GM12878 (cell line): ENCODE results near the gene TTLL6. TPM values are rescaled to one million over a fixed set of nuclear protein-coding genes. Genes with fewer than 3 reads are reported as not detected.

Source experiments
- ATAC-seq: fragments of 200-7000 bp; cut with Tn5 transposase; 3 replicates; pipeline ENCODE4 v1.9.1; 2020; ENCODE audit warnings: mild to moderate bottlenecking, moderate library complexity
- BruUV-seq: library from RNA; stranded (reverse); fragments of 400-500 nt; replicated peaks from 2 replicates; lab custom pipeline; 2021; lab: Mats Ljungman, UMichigan
- CTCF ChIA-PET: fragments of 300-600 bp; sonication (Branson Sonifier 250); formaldehyde crosslinking; extraction: SDS; loops from one replicate; lab custom pipeline; 2021; ENCODE audit warnings: inconsistent platforms; lab: Yijun Ruan, JAX
- POLR2A ChIA-PET: fragments of 350-600 bp; formaldehyde crosslinking; extraction: SDS; loops from one replicate; lab custom pipeline; 2021; ENCODE audit warnings: inconsistent platforms; lab: Charles Lee
- RAD21 ChIA-PET: fragments of 300-600 bp; sonication (Branson Sonifier 250); formaldehyde crosslinking; loops from one replicate; lab custom pipeline; 2023; ENCODE audit warnings: antibody characterized with exemption; ENCODE audit not compliant: unreplicated experiment; lab: Charles Lee
- SMC1A ChIA-PET: fragments of 300-600 bp; sonication (Branson Sonifier 250); formaldehyde crosslinking; loops from one replicate; lab custom pipeline; 2023; ENCODE audit not compliant: unreplicated experiment, uncharacterized antibody; lab: Charles Lee
- DNase-seq: peaks from one replicate; pipeline ENCODE4 v3.0.0-alpha.2; 2011; ENCODE audit warnings: low read depth, low spot score
- FAIRE-seq: peaks from 3 replicates; lab custom pipeline; 2011; peaks lifted over from hg19 to GRCh38; lab: Jason Lieb, UNC
- H2AFZ ChIP-seq: 2 replicates; pipeline ENCODE4 v1.6.0; 2011; ENCODE audit warnings: low read depth, low read length, control low read depth; ENCODE audit not compliant: control insufficient read depth
- H3K27ac ChIP-seq: 2 replicates; pipeline ENCODE4 v1.5.1; 2011; ENCODE audit warnings: control low read depth; ENCODE audit not compliant: control insufficient read depth, insufficient read depth
- H3K27me3 ChIP-seq, 2 experiments: replicated peaks in 1 of 2; 2 replicates each; pipeline versions ENCODE4 v1.6.0 to v1.6.1; 2011; ENCODE audit warnings: low read length in 1 of 2; ENCODE audit not compliant: control insufficient read depth in 2 of 2, insufficient read depth in 2 of 2
- H3K36me3 ChIP-seq, 2 experiments: 2 replicates each; pipeline ENCODE4 v1.5.1; 2011; ENCODE audit warnings: low read length in 1 of 2; ENCODE audit not compliant: control insufficient read depth in 2 of 2, insufficient read depth in 2 of 2
- H3K4me1 ChIP-seq: 2 replicates; pipeline ENCODE4 v1.6.1; 2011; ENCODE audit warnings: mild to moderate bottlenecking, low read length, moderate library complexity, mixed read lengths; ENCODE audit not compliant: control insufficient read depth, insufficient read depth
- H3K4me2 ChIP-seq: 2 replicates; pipeline ENCODE4 v1.6.0; 2011; ENCODE audit warnings: control low read depth; ENCODE audit not compliant: control insufficient read depth, insufficient read depth
- H3K4me3 ChIP-seq: fragments of 200-600 bp; sonication (generic); 2 replicates; pipeline ENCODE4 v1.5.1; 2016
- H3K79me2 ChIP-seq: 2 replicates; pipeline ENCODE4 v1.6.0; 2011; ENCODE audit warnings: low read length; ENCODE audit not compliant: control insufficient read depth, insufficient read depth
- H3K9ac ChIP-seq: 2 replicates; pipeline ENCODE4 v1.8.0; 2011; ENCODE audit warnings: low read length, control low read depth, mixed read lengths; ENCODE audit not compliant: control insufficient read depth, insufficient read depth
- H3K9me3 ChIP-seq: replicated peaks from 3 replicates; pipeline ENCODE4 v1.5.1; 2011; ENCODE audit warnings: mild to moderate bottlenecking, low read length; ENCODE audit not compliant: control insufficient read depth, insufficient read depth
- H4K20me1 ChIP-seq: 2 replicates; pipeline ENCODE4 v1.6.0; 2011; ENCODE audit not compliant: control insufficient read depth, insufficient read depth
- CHD2 ChIP-seq: IDR thresholded peaks from 2 replicates; pipeline ENCODE4 v1.6.1; 2011; ENCODE audit warnings: low read depth, low read length, improper control_type of control experiment, borderline replicate concordance
- ETV6 ChIP-seq, 2 experiments: fragments of 450-650 bp in 1 of 2; IDR thresholded peaks in 1 of 2; conservative IDR thresholded peaks in 1 of 2; 2 replicates each; pipeline ENCODE4 v1.6.1; 2014; ENCODE audit warnings: antibody characterized with exemption in 1 of 2, borderline replicate concordance in 1 of 2, low read depth in 1 of 2, mild to moderate bottlenecking in 1 of 2, moderate library complexity in 1 of 2
- FOS ChIP-seq: IDR thresholded peaks from 3 replicates; pipeline ENCODE4 v1.6.1; 2011; ENCODE audit warnings: borderline replicate concordance; ENCODE audit not compliant: insufficient read length; ENCODE audit errors: extremely low read depth
- NR2C1 ChIP-seq: fragments of 450-650 bp; IDR thresholded peaks from 2 replicates; pipeline ENCODE4 v1.6.1; 2017; ENCODE audit warnings: antibody characterized with exemption, mild to moderate bottlenecking, moderate library complexity
- POLR2AphosphoS2 ChIP-seq: IDR thresholded peaks from 2 replicates; pipeline ENCODE4 v1.6.1; 2011; ENCODE audit warnings: low read depth, mild to moderate bottlenecking, low read length, improper control_type of control experiment, moderate library complexity
- POU2F2 ChIP-seq: IDR thresholded peaks from 3 replicates; pipeline ENCODE4 v1.6.1; 2011; ENCODE audit warnings: low read depth, mild to moderate bottlenecking, low read length, borderline replicate concordance
- SIN3A ChIP-seq: IDR thresholded peaks from 2 replicates; pipeline ENCODE4 v1.6.1; 2012; ENCODE audit warnings: low read depth, low read length, improper control_type of control experiment
- SIX5 ChIP-seq: IDR thresholded peaks from 2 replicates; pipeline ENCODE4 v1.6.1; 2011; ENCODE audit warnings: mild to moderate bottlenecking, low read depth, low read length, moderate library complexity; ENCODE audit not compliant: severe bottlenecking
- TCF7 ChIP-seq: IDR thresholded peaks from 2 replicates; pipeline ENCODE4 v1.6.1; 2014; ENCODE audit warnings: antibody characterized with exemption, borderline replicate concordance
- WGBS: methylation state at CpG from one replicate; pipeline ENCODE4 v1.1.6; 2016; ENCODE audit warnings: low lambda C conversion rate; ENCODE audit not compliant: insufficient replicate concordance, insufficient coverage; ENCODE audit errors: missing lambda C conversion rate; 5-methylcytosine and 5-hydroxymethylcytosine counted together
- in situ Hi-C: fragments of 300-500 bp; cut with MboI; formaldehyde crosslinking; loops from 9 replicates; pipeline ENCODE4 v1.14.3; 2018; ENCODE audit warnings: mixed read lengths
- intact Hi-C: fragments of 100-400 bp; cut with micrococcal nuclease; formaldehyde crosslinking; loops from one replicate; pipeline ENCODE4 v1.14.2; 2022; ENCODE audit not compliant: unreplicated experiment
- polyA plus RNA-seq, 11 experiments: library from polyadenylated mRNA; depleted of rRNA in 4 of 11; unstranded in 6 of 11; stranded (reverse) in 5 of 11; fragments of >200 nt; fragmentation: Nextera tagmentation in 4 of 11; fragmentation: Illumina TruSeq in 1 of 11; extraction: Ambion mirVana in 4 of 11; extraction: Trizol in 1 of 11; gene quantifications; 1 replicate in 1 of 11; 2 replicates in 10 of 11; pipeline versions ENCODE4 v1.2.1 to v1.2.3, GENCODE V29; 2011 to 2016; ENCODE audit warnings: inconsistent platforms in 2 of 11, missing spikeins in 2 of 11, low read depth in 1 of 11
- total RNA-seq, 4 experiments: library from RNA; depleted of rRNA in 3 of 4; stranded (reverse); fragments of >200 nt in 3 of 4; fragmentation: Illumina TruSeq in 1 of 4; extraction: Trizol in 1 of 4; gene quantifications; 2 replicates each; pipeline versions ENCODE4 v1.2.1 to v1.2.3, GENCODE V29; 2013 to 2021

TTLL6 gene
- total and polyA plus RNA-seq, 10 of the 15 experiments (the other 5 are each of a cell fraction or from before 2014, with no cell fraction given), result 0.06 to 0.36 (median 0.13) TPM; not detected in 4

GRCh38 chr17:48718761-48719641, 98.0 kb downstream of the TTLL6 start:
- CTCF ChIA-PET, result interaction anchor here (0.6 to 7.5 kb wide), 4 partner anchors 39 to 85 kb away, joined by 3 to 56 read pairs (median 10); no protein-coding TSS in a partner anchor
- Histone ChIP-seq H3K27ac (no peak overlapping the region), H3K4me2 (no peak overlapping the region), H4K20me1 (no peaks in the 10 kb centered on the region), H3K4me3 (no peak overlapping the region), H3K79me2 (no peaks in the 10 kb centered on the region), H3K4me1 (no peaks in the 10 kb centered on the region; the same call in 1 of the 2 replicates)
- no TSS peak for BruUV-seq
- WGBS, result 50% methylated on average over 68 of the region's 80 CpGs
- in situ Hi-C loops, result no loop called here
- SMC1A ChIA-PET, result interaction anchor here (1.4 to 1.5 kb wide), 2 partner anchors 40 to 72 kb away, joined by 3 to 4 read pairs; no protein-coding TSS in a partner anchor
- intact Hi-C loops, result no loop called here
- RAD21 ChIA-PET, result interaction anchor here (2.3 kb wide), 1 partner anchor 40 kb away, joined by 6 read pairs; no protein-coding TSS in a partner anchor
- no peak for TF ChIP-seq ETV6 (conservative IDR thresholded peaks at IDR 0.05 in 1 of 2, IDR thresholded peaks at IDR 0.05 in 1 of 2; ENCODE audit: borderline replicate concordance in 1 of 2, low read depth in 1 of 2)
- TF ChIP-seq CHD2, result no peak
- no peak for TF ChIP-seq POU2F2
- TF ChIP-seq POLR2AphosphoS2, result no peak
- no peak for TF ChIP-seq SIN3A
- no peak for TF ChIP-seq FOS
- TF ChIP-seq NR2C1, result no peak
- no peak for TF ChIP-seq SIX5
- no peak for TF ChIP-seq TCF7
- TF ChIP-seq, all 136 proteins: peak for 0
- H3K27me3 ChIP-seq, result peaks cover 24 to 48% of the 10 kb centered on the region in 2 experiments
- POLR2A ChIA-PET, result no interaction called here
- H3K36me3 ChIP-seq, result no peaks in the 10 kb centered on the region
- H3K9ac ChIP-seq, result no peak overlapping the region
- DNase-seq (no peak), ATAC-seq (no peak), FAIRE-seq (peak; percentile 72)
- H3K9me3 ChIP-seq, result no peaks in the 10 kb centered on the region; the same call in 2 of the 3 replicates
- H2AFZ ChIP-seq, result no peak overlapping the region
